NCI-H2107 (cell line): ENCODE results near the gene TLX1.

Experiments used
- DNase-seq: peaks from one replicate; lab custom pipeline; 2025; lab: John Stamatoyannopoulos, UW

The TLX1 gene

DNA sequence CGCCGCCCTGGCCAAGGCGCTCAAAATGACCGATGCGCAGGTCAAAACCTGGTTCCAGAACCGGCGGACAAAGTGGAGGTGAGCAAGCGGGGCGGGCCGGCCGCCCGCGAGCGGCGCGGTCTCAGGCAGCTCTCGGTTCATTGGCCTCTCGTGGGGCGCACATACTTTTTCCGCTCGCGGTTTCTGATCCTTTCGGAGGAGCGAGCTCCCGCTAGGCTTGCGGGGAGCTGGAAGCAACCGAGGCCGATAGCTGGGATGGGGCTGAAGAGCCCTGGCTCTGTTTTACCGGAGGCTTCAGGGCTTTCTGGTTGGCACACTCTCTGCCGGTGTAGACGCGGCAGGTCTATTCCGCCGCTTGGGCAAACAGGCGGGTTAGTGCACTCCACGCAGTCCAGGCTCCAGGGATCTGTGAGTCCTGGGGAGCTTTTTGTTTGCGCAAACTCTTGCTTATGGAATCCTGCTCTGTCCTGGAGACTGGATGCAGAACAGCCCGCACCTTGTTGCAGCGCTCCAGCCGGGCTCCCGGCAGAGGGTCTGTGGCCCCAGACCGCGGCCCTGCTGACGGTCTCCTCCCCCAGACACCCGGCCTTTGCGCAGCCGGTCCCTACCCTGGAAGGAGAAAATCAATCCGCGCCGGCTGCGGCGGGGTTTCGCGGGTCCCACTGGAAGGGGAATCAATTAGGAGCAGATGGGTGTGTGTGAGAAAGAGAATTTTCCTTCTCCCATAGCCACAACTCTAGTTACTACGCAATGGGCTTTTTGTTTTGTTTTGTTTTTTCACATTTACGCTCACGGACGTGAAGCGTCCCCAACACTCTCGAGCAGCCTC lies 3.4 kb downstream of the TLX1 start:
- DNase-seq = no peak

DNA sequence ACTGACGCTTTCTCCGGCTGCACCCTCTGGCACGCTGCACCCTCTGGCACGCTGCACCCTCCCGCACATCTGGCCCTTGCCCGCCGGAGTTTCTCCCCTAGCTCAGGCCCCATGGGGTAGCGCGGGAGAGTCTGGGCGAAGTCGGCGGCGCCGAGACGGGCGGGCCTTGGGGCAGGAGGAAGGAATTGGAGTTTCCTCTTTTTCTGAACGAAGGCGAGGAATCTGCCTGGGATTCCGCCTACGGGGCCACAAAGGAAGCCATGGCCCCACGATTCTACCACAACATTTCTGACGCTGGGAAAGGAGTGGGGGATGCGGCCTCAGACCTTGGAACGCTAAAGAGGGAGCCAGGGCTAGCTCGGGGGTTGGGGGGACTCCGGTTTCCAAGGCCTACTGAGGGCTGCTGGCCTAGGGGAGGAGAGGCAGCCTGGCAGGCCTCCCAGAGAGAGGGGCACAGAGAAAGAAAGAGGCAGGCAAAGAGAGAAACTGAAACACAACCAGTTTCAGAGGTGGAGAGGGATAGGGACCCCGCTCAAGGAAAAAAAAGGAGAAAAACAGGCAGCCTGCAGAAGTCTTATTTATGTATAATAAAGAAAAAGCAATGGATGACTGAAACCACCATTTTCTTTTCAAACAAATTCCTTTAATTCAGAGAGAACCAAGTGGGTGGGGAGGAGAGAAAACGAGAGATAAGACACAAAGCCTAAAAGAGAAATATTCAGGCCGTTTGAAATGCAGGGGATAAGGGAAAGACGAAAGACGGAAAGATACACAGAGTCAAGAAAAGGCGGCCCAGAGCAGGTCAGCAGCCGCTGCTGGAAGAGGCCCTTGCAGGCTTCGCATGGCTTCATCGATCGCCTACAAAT lies 4.3 kb downstream of the TLX1 start:
- DNase-seq = no peak

DNA sequence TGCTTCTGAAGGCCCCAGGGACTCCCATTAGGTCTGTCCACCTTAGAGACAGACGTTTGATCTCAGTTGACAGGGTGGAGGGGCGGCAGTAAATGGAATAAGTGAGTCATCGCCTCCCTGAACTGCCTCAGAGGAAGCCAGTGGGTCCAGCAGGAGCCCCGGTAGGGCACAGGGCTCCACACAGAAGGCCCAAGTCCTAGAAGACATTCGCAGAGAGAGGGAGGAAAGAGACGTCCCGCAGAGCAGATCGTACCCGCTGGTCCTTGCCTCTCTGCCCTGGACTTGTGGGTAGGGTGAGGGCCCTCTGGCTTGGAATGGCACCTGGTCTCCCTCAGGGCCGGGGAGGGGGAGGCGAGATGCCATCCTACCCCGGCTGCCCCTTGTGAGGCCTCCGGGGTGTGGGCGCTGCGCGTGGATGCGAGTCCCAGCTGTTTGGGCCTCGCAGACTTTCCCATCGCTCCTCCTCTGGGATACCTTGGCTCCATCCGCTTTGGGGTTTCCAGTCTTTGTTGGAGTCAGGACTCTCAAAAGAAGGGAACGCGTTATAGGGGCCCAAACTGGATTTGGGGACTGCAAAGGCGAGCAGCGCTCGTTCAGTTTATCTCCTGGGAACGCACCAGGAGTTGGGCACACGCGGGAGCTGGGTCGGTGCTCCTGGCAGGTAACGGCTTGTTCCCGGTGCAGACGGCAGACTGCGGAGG lies 5.1 kb downstream of the TLX1 start:
- no peak for DNase-seq

DNA sequence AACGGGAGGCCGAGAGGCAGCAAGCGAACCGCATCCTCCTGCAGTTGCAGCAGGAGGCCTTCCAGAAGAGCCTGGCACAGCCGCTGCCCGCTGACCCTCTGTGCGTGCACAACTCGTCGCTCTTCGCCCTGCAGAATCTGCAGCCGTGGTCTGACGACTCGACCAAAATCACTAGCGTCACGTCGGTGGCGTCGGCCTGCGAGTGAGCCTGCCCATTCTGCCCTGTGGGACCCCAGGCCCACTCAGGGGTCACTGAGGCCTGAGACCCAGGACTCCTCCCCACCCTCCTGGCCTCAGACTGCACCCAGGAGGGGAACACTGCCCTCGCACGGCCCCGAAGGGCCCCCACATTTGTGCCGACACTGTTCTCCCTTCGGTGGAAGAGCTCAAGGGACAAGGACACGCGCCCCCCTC lies 5.6 kb downstream of the TLX1 start:
- no peak for DNase-seq

DNA sequence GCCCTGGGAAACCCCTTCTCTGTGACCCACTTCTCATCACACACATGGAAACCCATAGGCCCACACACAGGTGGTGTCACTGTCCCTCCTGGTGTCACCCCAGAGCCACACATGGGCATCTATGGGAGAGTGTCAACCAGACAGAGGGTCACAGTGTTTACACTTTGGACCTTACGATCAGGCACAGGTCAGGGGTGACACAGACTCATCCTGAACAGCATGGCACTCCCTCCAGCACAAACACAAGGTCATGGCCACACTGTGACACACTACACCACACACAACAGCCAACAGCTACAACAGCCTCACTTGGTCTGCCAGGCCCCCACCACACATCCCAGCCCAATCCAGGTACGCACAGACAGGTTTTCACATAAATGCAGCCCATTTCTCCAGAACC lies 6.2 kb downstream of the TLX1 start:
- no peak for DNase-seq

DNA sequence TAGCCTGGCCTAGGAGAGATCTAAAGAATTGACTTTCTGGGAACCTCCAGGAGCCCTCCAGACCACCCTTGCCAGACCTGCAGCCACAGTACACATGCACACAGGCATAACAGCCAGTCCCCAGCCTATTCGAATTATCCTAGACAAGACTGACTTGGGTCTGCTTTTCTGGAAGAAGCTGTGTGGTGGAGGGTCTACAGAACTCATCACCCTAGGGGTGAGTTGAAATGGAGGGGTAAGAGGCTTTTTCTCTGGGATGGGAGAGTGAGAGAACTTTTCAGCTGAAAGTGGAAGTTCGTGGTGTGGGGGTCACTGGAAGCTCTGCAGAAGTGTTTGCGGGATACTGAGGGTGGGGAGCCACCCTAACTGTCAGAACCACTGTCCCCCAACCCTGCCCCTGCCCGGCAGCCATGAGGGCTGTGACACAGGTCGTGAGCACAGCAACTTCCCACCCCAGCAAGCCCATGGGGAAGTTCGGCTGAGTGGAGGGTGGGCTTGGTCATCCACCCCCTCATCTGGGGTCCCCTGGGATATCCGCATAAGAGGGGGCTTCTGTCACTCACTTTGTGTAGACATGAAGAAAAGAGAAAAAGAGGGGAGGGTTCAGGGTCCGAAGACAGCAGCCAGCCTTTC lies 7.8 kb downstream of the TLX1 start:
- no peak for DNase-seq

DNA sequence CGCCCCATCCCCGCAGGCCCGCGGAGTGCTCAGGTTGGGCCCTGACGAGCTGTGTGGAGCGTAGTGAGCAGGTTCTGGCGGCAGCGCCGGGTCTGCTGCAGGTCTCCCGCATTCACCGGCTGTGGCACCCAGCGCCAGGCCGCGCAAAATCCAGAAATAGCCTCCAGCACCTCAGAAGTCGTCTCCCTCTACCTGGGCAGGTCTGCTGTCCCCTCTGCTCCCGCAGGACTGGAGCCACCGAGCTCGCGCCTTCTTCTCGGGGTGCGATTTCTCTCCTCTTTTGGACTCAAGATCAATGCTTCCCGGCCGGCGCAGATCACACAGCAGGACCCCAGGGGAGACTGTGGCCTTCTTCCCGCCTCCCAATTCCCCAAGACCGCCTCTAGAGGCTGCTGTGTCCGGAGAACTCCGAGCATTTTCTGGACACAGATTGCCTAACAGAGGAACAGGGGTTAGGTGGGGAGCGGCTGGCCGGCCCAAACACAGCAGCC lies 8.4 kb downstream of the TLX1 start:
- no peak for DNase-seq

DNA sequence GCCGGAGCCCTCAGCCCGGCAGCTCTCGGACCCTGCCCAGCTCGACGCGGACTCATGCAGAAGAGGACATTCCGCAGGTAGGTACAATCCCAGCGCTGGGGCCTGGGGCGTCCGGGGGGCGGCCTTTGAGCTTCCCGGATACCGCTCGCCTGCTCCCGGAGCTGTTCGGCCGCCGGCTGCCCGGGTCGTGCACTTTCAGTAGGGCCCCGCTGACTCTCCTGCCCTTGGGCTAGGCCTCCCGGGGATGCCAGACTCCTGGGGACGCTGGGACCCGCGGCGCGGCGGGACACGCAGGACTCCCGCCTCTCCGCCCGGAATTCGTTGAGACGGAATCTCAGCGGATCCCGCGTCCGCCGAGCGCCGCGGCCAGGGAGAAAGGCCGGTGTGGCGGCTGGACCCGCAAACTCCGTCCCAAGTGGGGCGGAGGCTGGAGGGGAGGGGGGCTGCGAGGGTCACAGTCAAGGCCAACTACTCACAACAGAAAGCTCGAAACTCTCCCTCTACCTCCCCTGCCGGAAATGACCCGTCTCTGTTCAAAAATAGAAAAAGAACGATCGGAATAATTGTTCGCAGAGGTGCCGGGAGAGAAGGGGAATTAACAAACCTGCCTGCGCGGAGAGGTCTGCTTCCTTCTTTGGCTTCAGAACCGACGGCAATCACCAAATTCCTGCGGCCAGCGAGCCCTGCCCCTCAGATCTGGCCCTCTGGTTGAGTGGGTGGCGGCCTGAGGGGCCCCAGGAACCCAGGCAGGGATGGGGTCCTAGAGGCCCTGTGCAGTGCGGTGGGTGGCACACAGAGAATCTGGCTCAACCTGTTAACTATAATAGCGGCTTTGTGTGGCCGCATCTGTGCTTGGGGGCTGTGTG lies 9.2 kb downstream of the TLX1 start:
- no peak for DNase-seq

DNA sequence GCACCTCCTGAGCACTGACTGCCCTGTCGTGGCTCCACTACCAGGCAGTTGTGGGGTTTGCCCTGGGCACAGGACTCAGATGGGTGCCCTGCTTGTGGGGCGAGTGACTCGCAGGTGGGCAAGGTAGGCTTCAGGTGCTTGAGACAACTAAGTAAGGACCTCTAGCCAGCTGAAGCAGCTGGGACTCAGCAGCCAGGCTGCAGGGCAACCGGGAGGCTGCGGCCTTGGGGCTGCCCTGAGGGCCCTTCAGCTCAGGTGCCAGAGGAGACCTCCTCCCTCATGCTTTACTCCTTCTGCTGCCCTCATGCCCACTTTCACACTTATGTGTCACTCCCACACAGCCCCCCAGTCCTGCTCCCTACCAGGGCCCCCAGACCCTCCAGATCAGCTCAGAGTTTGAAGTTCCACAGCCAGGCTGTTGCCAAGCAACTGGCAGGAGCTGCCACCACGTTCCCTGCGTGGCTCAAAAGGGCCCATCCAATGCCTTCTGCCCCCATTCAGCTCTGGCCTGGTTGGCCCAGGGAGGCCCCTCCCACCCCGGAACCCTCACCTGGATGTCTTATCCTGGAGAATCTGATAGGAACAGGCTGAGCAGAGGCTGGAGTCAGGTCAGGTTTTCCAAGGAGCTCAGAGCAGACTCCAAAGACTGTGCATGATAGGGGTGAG lies 10.0 kb downstream of the TLX1 start:
- DNase-seq = no peak

DNA sequence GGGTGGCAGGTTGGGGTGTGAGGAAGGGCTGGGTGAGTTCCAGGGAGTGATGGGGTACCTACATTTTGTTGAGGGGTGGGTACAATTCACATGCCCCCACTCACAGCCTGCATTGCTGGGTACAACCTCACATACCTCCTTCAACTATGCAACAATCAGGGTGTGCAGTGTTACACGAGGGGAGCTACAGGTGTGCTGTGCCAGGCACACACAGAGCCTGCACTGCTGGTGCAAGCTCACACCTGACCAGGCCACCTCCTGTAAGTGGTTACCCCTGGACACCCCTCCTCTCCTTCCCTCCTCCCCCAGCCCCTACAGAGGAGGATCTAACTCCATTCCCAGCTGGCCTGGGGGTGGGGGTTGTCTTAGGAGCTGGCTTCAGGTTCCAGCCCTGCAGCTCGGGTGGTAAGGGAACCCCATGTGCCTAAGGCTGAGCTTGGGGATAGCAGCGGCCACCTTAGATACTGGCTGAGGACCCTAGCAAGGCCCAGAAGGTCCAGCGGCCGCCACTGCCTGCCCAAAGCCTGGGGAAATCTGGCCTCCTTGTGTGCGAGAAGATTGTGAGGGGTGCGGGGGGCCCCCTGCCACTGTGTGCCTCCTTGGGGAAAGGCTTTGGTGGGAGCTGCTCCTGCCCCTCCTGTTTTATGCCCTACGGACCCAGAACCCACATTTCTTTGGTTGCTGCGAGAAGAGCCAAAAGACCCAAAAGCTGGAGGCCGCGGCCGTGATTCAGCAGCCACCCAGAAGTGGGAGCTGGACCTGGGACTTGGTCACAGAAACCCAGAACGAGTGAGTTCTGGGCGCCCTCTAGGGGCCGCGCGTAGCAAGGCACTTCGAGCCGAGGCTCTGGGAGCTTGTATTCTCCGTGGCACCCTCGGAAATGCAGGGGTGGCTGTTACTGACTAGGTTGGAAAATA lies 10.8 kb downstream of the TLX1 start:
- peak; percentile 20 for DNase-seq

DNA sequence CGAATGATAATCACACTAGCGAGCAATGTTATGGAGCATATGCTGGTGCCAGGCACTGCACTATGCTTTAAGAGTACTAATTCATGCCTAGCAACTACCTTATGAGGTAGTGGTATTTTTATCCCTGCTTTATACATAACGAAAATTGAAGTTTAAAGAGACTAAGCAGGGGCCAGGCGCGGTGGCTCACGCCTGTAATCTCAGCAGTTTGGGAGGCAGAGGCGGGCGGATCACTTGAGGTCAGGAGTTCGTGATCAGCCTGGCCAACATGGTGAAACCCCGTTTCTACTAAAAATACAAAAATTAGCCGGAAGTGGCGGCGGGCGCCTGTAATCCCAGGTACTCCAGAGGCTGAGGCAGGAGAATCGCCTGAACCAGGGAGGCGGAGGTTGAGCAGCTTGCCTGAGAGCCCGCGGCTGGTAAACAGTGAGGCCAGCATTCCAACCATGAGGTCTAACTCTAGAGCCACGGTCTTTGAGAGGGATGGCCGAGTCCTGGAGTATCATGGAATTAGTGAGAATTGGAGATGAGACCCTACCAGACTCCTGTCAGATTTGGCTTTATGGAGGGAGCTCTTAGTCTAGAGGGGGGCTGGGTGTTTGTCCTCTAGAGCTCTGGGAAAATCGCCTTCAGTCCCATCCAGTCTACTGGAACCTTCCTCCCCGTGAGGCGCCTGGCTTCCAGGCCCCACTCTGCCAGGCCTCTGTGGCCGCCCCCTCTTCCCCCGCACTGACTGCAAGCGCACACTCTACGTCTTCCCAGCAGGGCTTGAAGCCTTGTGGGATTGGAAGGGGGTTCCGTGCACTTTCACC lies 11.6 kb downstream of the TLX1 start:
- no peak for DNase-seq

DNA sequence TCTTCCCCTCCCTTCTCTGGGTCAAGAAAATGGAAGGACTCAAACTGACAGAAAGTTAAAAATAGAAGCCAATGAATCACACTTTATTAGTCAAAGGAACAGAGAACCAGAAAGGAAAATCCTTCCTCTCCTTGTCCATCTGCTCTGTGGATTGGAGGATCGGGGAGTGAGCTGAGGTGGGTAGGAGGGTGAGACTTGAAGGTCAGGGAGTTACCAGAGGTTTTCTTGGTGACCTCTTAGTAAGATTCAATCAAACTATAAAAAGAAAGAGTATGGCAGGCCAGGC lies 12.2 kb downstream of the TLX1 start:
- no peak for DNase-seq

DNA sequence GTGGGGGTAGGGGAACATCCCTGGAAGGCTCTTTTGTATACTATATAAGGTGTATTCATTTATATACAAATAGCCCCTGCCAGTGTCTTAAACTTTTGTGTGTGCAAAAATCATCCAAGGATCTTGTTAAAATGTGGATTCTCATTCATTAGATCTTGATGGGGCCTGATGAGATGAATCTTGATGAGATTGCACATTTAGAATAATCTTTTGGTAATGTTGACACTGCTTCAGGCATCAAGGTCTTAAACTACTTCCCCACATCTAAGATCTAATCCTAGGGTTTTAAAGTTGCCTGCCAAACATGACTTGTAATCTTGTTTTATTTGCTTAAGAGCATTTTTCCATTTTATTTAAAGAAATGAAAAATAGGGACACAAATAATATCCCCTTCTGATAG lies 13.0 kb downstream of the TLX1 start:
- no peak for DNase-seq

DNA sequence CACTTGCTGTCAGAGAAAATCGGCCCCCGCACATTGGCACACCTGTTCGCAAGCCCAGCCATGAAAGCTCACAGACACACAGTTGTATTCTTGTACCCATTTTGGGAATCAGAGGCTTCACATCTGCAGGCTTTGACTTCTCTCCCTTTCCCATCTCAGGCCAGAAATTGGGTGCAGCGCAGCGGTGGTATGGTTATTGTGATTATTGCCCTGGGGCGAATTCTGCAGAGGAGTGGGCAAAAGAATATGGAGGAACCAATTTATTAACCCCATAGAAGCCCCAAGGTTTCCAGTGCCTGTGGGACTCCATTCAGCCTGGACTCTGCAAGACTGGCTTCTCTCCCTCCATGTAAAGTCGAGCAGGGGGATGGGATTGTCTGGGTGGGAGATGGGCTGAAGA lies 14.0 kb downstream of the TLX1 start:
- DNase-seq = no peak

DNA sequence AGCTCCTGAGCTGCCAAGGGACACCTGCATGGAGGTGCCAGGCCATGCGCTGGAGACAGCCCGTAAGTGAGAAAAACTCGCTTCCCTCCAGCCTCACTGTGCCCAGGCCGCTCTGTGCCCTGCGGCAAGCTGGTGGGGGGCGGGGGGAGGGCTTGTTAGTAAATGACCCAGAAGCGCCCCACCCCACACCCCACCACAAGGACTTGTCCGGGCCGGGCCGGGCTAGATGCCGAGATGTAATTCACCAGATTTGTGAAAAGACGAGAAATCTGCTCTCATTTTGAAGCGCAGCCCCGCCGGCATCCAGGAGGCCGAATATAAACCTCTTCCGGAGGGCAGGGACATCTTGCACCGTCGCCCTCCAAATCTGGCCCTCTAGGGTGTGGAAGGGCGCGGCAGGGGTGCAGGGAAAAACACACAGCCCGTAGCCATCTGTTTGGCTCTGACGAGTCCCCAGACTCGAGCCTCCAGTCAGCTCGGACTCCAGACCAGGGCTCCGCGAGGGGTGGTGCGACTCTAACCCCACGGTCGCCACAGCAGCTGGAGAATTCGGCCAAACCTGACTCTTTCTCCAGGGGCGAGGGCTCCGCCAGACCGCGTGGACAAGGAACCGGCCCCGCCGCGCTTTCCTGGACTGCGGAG lies 14.8 kb downstream of the TLX1 start:
- no peak for DNase-seq

DNA sequence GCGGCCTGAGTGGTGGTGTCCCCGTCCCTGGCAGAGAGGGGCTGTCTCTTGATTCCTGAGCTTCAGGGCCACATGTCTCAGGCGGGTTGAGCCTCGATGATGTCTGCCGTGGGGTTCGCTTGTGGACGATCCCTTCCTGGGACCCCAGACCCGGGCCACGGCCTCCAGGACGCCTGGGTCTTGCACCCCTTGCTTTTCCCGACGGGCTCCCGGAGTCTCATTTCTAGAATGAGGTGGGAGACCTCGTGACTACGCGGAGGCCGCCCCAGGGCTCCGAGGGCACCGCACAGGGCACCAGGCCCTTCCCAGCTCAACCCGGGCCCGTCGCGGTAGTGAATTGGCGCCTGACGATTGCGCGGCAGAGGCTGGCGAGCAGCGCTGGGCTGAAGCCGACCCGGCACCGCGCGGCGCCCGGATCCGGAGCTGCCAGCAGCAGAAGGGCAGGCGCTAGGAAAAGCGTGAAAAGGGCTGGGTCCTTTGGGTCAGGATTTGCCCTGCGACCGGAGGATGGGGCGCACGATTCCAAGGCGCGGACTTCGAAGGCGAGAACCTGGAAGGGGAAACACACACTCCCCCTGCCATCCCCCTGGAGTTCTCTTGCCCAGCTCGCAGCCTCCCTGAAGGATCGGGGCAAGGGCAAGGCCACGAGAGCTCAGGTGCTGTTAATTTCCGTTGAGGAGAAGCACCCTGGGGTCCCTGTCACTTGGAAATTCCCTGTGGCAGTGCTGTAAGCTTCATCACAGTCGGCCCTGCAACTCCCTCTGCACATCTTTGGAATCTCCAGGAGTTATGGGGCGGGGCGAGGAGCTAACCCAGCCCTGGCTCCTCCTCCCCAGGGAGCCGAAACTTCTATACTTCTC lies 15.5 kb downstream of the TLX1 start:
- no peak for DNase-seq

DNA sequence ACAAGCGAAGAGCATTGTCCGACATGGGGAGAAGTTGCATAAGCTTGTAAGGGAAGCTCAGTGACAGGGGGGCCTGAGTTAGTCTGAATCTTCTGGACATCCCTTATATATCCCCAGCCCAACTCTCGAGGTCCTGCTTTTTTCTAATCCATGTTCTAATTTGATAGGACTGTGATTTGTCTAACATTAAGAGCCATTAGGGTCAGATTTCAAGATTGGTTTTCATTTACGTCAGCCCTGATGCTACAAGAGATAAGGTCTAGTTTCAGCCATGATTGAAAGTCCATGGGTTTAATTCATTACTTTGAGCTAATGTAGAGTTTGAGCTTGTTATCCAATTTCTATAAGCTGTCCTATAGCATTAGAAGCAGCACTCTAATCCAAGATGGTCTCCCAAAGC lies 20.3 kb downstream of the TLX1 start:
- DNase-seq = no peak
